GM19395 (cell line): ENCODE measurements around the gene ARPIN.
"Not testable (repeated sequence)": the region's sequence is repeated elsewhere in the genome, so short reads cannot be mapped to it uniquely, and the experiment has no call there.

Experiments
- ATAC-seq: cut with Tn5 transposase; IDR thresholded peaks from one replicate; pipeline ENCODE4 v1.9.1; 2021; ENCODE audit warnings: mild to moderate bottlenecking, moderate library complexity; ENCODE audit not compliant: unreplicated experiment

ARPIN gene

DNA sequence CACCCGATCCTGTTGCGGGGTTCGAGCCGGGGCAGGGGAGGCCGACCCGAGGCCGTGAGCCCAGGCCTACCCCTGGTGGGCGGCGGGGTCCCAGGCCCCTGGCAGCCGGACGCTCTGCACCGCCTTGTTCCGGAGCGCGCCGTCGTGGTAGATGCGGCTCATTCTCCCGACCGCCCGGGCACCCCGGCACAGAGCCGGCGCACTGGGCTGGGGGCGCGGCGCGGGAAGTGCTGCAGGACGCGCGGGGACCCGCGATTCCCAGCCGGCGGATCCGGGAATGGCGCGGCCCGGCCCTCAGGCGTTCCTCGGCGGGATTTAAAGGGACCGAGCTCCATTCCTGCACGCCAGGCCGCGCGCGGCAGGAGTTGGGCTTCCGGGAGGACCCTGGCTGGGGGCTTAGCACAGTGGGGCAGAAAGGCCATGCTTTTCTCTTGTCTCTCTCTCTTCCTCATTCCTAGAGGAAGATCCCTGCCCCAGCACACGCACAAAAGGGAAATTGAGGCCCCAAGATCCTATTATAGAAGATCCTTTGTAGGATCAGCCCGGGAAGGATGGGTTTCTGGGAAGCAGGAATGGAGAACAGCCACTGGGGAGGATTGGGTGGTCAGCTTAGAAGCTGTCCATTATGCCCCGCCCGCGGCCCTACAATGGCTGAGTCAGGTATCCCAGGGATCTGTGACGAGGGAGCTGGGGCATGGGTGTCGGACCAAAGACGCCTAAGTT lies at the start of gene ARPIN:
Gene ARPIN (minus strand): TSS at position 279 of the 723 bp plus-strand sequence. CDS start 117 bp downstream, at position 162.
- no peak for ATAC-seq

DNA sequence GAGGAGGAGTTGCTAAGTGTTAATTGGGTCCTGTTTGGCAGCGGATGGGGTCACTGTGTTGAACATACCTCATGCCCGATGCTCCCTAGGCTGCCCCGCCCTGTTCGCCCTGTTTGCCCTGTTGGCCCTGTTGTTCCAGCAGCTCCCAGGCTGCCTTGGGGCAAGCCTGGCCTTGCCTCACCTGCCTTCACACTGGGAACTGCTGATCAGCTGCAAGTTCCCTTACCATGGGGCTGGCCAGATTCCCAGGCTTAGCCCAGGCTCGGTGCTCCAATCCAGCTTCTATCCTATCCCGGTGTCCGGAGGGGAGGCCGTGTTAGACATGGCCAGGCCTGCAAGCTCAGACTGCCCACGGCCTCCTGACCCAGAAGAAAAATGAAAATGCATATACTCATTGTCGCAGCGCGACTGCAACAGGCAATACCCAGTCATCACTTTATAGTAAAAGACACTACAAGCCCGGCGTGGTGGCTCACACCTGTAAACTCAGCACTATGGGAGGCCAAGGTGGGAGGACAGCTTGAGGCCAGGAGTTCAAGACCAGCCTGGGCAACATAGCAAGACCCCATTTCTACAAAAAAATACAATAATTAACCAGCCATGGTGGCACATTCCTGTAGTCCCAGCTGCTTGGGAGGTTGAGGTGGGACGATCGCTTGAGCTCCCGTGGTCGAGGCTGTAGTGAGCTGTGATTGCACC lies 45.5 kb upstream of the ARPIN start:
- no peak for ATAC-seq

DNA sequence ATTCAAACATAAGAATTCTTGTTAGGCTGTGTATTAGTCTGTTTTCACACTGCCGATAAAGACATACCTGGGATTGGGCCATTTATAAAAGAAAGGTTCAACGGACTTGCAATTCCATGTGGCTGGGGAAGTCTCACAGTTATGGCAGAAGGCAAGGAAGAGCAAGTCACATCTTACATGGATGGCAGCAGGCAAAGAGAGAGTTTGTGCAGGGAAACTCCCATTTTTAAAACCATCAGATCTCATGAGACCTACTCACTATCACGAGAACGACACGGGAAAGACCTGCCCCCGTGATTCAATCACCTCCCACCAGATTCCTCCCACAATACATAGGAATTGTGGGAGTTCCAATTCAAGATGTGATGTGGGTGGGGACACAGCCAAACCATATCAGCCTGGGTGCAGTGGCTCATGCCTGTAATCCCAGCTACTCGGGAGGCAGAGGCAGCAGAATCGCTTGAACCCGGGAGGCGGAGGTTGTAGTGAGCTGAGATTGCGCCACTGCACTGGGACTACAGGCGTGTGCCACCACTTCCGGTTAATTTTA lies 42.8 kb upstream of the ARPIN start:
- ATAC-seq: not testable (repeated sequence)

DNA sequence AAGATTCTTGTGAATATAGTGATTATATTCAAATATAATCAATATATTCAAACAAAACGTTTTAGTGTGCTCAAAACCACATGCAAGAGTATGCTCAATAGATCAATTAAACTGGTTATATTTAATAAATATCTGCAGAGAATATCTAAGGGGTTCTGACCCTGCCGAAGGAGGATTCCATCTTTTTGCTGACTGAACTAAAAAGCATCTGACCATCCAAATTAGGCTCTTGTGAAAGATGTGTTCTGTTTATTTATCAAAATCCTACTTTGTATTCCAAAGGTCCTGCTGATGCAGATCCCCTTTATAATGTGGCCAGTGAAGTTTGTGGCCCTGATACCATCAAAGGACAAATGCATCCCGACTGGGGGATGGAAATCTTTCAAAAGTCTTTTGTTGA lies 41.8 kb upstream of the ARPIN start:
- no peak for ATAC-seq

DNA sequence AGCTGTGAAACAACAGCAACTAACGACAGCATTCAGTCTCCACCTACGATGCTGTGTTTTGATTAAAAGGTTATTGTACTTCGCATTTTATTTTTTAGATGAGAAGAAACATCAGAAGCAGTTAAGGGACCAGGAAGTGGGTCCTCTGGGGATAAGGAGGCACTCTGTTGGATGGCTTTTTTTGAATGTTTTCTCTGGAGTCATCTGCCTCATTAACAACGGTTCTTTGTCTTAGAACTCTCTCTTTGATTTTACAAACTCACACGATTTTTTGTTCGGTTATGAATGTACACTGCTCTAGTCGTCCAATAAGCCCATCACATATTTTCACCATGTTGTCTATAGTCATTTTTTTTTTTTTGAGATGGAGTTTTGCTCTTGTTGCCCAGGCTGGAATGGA lies 36.0 kb upstream of the ARPIN start:
- ATAC-seq: no peak

DNA sequence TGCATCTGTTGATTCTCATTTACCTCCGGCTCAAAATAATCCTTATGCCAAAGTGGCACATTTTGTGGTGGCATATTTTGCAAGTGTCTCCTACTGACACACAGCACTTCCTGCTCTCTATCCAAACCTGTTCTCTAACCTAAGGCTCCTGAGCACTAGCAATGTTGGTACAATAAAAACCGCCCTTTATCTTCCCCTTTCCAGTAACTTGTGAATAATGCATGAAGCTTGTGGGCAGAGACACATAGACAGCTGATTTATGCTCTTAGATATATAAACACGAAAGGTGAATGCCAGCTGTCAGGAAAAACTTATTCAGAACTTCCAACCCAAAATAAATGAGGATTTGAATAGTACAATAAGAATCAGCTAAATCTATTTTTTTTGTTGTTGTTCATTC lies 34.6 kb upstream of the ARPIN start:
- no peak for ATAC-seq

DNA sequence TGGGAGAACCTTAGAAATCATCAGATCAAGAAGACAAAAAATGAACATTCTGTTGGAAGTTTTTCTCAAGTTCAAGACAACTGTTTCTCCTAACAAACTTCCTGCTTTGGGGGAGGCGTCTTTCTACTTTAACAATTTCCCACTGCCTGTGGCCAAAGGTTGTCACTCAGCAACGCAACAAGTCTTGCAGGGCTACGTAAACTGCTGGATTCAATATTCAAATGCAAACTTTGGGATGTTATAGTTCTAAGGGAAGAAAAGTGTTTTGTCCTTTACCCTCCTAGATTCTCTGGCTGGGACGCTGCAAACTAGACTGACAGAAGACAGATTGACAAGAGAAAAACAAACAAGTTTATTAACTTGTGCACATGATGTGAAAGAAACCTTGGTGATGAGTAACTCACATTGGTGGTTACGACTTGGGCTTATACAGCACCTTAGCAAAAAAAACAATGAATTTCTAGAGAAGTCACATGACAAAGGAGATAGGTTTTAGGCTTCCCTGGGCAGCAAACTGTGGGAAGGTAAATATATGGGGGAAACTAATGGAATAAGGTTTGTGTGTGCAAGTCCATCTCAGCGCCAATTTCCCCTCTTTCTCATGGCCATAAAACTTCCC lies 34.0 kb upstream of the ARPIN start:
- no peak for ATAC-seq

DNA sequence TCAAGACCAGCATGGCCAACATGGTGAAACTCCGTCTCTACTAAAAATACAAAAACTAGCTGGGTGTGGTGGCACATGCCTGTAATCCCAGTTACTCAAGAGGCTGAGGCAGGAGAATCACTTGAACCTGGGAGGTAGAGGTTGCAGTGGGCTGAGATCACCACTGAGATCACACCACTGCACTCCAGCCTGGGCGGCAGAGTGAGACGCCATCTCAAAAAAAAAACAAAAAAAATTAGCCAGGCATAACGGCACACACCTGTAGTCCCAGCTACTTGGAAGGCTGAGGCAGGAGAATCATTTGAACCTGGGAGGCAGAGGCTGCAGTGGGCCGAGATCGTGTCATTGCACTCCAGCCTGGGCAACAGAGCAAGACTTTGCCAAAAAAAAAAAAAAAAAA lies 31.0 kb upstream of the ARPIN start:
- not testable (repeated sequence) for ATAC-seq

DNA sequence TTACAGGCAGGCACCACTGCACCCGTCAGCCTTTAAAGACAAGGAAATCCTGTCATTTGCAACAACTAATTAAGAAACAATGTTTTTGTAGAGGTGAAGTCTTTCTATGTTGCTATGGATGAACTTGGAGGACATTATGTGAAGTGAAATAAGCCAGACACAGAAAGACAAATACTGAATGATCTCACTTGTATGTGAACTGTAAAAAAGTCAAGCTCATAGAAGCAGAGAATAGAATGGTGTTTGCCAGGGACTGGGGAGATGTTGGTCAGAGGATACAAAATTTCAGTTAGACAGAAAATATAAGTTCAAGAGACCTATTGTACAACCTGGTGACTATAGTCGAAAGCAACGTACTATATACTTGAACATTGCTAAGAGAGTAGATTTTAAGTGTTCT lies 27.2 kb upstream of the ARPIN start:
- no peak for ATAC-seq

DNA sequence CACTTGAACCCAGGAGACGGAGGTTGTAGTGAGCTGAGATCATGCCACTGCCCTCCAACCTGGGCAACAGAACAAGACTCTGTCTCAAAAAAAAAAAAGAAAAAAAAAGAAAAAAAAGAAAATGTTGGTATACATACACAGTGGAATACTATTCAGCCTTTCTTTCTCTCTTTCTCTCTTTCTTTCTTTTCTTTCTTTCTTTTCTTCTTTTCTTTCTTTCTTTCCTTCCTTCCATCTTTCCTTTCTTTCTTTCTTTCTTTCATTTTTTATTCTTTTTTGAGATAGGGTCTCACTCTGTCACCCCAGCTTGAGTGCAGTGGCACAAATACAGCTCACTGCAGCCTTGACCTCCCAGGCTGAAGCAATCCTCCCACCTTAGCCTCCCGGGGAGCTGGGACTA lies 26.6 kb upstream of the ARPIN start:
- not testable (repeated sequence) for ATAC-seq

DNA sequence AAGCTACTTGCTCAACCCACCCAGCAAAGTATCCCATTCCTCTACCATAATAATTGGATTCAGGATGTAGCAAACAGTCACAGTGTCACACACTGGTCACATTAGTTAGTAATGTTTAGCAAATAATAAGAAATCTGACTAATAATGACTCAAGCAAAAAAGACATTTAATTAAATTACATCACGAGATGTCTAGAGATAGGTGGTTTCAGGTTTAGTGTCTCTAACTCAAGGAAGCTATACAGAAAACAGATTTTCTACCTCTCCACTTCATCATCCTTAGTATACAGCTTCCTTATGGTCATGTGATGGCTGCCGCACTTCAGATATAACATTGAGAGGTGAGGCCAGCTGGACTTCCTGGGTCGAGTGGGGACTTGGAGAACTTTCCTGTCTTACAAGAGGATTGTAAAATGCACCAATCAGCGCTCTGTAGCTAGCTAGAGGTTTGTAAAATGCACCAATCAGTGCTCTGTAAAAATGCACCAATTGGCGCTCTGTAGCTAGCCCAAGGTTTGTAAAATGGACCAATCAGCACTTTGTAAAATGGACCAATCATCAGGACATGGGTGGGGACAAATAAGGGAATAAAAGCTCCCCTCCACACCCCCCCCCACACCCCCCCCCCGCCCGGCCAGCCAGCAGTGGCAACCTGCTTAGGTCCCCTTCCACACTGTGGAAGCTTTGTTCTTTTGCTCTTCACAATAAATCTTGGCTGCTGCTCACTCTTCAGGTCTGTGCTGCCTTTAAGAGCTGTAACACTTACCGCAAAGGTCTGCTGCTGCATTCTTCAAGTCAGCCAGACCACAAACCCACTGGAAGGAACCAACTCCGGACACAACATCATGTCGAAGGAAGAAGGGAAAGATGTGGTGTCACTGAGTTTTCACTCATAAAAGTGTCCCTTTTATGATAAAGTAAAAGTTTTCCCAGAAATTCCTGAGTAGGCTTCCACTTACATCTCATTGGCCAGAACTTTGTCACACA lies 24.9 kb upstream of the ARPIN start:
- no peak for ATAC-seq

DNA sequence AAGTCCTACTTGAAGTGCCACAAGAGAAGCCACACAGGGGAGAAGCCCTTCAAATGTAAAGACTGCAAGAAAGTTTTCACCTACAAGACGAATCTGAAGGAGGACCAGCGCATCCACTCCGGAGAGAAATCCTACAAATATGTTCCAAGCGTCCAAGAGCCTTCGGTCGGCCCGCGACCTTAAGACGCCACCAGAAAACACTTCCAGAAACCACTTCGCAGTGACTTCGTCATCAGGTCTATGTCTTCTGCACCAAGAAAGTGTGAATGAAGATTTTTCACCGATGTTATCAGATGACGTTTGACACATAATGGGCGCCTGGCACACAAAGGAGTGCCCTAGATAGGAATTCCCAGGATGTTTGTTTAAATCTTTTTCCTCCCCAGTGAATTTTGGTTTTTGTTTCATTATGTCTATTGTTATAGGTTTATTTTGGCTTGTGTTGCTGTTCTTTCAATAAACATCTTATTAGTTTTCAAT lies 24.1 kb upstream of the ARPIN start:
- no peak for ATAC-seq

DNA sequence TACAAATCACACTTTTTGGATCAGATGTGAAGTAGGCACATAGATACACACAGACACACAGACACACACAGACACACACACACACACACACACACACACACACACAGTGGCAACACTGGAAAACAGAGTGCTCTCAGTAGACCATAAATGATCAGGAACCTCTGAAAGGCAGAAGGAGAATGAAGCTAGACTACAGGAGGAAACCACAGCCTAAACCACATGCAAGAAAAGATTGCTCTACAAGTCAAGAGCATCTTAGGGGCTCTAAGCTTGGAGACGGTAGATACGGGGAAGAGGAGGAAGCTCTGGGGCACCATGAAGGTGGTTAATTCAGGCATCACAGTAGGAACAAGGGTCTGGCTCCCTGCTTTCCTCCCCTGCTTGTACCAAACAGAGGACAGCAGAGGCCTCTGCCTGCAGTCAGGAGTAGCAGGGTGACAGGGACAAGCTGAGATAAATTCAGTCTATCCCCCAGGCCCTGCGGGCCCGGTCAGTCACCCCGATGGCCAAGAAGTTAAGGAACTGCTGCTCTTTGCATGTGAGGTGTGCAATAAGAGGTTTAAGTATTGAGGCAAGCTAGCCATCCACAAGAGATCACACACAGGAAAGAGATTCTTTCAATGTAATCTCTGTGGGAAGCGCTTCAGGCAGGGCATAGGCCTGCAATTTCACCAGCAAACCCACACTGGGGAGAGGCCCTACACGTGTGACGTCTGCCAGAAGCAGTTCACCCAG lies 23.5 kb upstream of the ARPIN start:
- ATAC-seq: no peak

DNA sequence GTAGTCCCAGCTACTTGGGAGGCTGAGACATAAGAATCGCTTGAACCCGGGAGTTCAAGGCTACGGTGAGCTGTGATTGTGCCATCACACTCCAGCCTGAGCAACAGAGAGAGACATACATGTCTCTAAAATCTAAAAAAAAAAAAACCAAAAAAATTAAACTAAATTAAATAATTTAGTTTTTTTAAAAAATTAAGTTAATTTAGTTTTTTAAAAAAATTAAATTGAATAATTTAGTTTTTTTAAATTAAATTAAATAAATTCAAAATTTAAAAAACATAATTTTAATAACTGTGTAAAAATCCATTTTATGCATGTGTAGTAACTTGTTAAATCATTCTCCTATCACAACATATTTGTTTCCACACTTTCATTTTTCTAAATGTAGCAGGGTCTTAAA lies 20.1 kb upstream of the ARPIN start:
- ATAC-seq: no peak

DNA sequence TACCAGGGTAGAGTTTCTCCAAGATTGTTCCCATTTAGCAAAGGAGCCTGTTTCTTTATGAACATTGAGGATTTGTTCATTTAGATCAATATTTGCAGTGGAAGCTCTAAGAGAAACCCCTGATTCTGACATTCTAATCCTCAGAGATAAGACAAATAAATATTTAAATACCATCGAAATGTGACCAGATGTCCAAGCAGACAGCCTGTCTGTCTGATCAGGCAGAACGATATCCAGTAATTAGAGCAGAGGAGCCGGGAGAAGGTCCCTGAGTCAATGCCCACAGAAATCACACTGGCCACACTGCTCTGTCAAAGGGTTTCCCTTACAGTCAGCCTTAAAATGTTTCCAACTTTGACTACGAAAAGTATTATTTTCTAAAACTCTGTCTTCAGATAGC lies 15.7 kb upstream of the ARPIN start:
- ATAC-seq: no peak

DNA sequence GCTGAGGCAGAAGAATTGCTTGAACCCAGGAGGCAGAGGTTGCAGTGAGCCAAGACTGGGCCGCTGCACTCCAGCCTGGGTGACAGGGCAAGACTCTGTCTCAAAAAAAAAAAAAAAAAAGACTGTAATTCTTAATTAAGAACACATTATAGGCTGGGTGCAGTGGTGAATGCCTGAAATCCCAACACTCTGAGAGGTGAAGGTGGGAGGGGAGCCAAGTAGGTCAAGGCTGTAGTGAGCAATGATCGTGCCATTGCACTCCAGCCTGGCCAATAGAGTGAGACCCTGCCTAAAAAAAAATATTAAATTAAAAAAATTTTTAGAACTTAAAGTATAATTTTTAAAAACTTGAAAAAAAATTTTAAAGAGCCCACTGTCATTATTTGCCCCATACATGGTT lies 13.4 kb upstream of the ARPIN start:
- ATAC-seq: no peak

DNA sequence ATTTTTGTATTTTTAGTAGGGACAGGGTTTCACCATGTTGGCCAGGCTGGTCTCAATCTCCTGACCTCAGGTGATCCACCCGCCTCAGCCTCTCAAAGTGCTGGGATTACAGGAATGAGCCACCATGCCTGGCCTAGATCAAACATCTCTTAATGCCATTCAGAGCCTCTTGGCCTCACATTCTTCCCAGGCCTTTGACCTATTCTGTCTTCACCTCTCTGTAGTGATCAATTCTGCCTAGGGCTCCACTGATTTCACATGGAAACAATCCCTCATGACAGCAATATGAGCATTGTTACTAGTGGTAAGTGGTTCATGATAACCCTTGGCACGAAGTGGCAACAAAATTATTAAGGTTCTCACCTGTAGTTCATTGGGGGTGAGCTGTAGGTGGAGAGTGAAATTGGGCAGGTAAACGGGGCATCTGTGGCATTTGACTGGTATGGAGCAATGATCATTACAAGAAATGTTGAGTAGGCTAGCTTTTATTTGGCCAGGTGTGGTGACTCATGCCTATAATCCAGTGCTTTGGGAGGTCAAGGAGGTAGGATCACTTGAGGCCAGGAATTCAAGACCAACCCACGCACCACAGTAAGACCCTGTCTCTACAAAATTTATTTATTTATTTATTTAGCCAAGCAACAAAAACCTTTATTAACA lies 4.8 kb upstream of the ARPIN start:
- no peak for ATAC-seq

DNA sequence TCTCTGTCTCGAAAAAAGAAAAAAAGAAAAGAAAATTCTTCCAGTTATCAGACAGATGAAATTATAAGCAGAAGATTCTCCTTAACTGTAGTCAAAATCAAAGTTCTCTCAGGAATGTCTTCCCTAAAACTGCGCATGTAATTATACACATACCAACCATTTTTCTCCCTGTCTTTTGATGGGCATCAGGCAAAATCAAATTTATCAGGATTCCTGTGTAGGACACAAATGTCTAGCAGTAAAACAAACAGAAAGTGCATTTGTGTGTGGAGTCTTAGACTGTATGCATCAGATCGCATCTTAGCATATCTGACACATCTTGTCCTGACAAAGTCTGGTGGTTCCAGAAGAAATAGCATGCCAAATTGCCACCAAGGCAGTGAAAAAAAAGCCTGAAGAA lies 3.9 kb upstream of the ARPIN start:
- no peak for ATAC-seq

DNA sequence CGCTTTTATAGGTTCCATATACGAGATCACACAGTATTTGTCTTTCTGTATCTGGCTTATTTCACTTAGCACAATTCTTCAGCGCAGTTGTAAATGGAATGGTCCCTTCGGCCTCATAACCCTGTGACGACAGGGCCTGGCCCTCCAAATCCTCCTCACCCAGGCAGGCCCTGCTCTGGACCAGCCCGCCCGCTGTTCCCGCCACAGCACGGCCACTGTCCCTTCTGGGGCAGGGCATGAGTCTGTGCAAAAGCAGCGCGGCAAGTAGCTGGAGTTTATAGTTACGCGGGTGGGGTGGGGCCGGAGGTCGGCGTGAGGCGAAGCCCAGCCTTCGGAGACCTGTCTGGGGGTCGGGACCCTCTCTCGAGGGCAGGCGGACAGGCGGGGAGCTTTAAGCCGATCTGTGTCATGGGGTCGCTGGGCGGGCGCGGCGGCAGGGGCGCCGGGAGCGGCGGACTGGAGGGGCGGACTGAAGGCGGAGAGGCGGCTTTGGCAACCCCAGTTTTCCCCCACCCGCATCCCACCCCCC lies 543 bp downstream of the ARPIN start:
- ATAC-seq: no peak
